GM23338 (cell line): ENCODE results near the gene ZNFX1. TPM values are rescaled to one million over a fixed set of nuclear protein-coding genes. Genes with fewer than 3 reads are reported as not detected.

ENCODE experiments used
- ATAC-seq: fragments of 200-7000 bp; cut with Tn5 transposase; 3 replicates; pipeline ENCODE4 v1.9.1; 2020
- DNase-seq: peaks from one replicate; pipeline ENCODE4 v3.0.0-alpha.2; 2015; ENCODE audit warnings: low spot score
- H2AFZ ChIP-seq: fragments of 200-600 bp; sonication (generic); 2 replicates; pipeline ENCODE4 v1.8.0; 2016; ENCODE audit warnings: antibody characterized with exemption, mild to moderate bottlenecking, moderate library complexity
- H3F3A ChIP-seq: fragments of 200-600 bp; sonication (generic); replicated peaks from 2 replicates; pipeline ENCODE4 v1.8.0; 2017; ENCODE audit warnings: antibody characterized with exemption, mixed run types, low read depth
- H3K27ac ChIP-seq: fragments of 200-600 bp; sonication (generic); 2 replicates; pipeline ENCODE4 v1.6.1; 2016; ENCODE audit warnings: low read depth
- H3K27me3 ChIP-seq: fragments of 200-600 bp; sonication (generic); 2 replicates; pipeline ENCODE4 v1.8.0; 2016; ENCODE audit warnings: mild to moderate bottlenecking, mixed run types, moderate library complexity; ENCODE audit not compliant: insufficient read depth
- H3K36me3 ChIP-seq: fragments of 200-600 bp; sonication (generic); 2 replicates; pipeline ENCODE4 v1.8.0; 2016; ENCODE audit warnings: mild to moderate bottlenecking; ENCODE audit not compliant: insufficient read depth
- H3K4me1 ChIP-seq: fragments of 200-600 bp; sonication (generic); 2 replicates; pipeline ENCODE4 v1.8.0; 2016; ENCODE audit warnings: mild to moderate bottlenecking, moderate library complexity; ENCODE audit not compliant: insufficient read depth
- H3K4me2 ChIP-seq: fragments of 200-600 bp; sonication (generic); 2 replicates; pipeline ENCODE4 v1.7.1; 2017; ENCODE audit warnings: mixed run types
- H3K4me3 ChIP-seq: fragments of 200-600 bp; sonication (generic); 2 replicates; pipeline ENCODE4 v1.6.1; 2016; ENCODE audit warnings: mixed run types
- H3K79me2 ChIP-seq: fragments of 200-600 bp; sonication (generic); replicated peaks from 2 replicates; pipeline ENCODE4 v1.8.0; 2017; ENCODE audit warnings: mild to moderate bottlenecking; ENCODE audit not compliant: insufficient read depth
- H3K9me2 ChIP-seq: fragments of 200-600 bp; sonication (generic); 2 replicates; pipeline ENCODE4 v1.8.0; 2017; ENCODE audit not compliant: insufficient read depth
- H4K20me1 ChIP-seq: fragments of 200-600 bp; sonication (generic); replicated peaks from 2 replicates; pipeline ENCODE4 v1.8.0; 2017; ENCODE audit warnings: mild to moderate bottlenecking; ENCODE audit not compliant: insufficient read depth
- H3K27ac Mint-ChIP-seq: 2 replicates; pipeline ENCODE4 v1.8.0; 2020; ENCODE audit warnings: inconsistent platforms, mild to moderate bottlenecking, moderate library complexity, mixed read lengths
- H3K27me3 Mint-ChIP-seq: 3 replicates; pipeline ENCODE4 v1.8.0; 2022; ENCODE audit warnings: low read depth, mild to moderate bottlenecking, moderate library complexity, mixed read lengths, inconsistent platforms; ENCODE audit not compliant: insufficient read depth, poor library complexity
- H3K36me3 Mint-ChIP-seq: 3 replicates; pipeline ENCODE4 v1.8.0; 2021; ENCODE audit warnings: low read depth, mild to moderate bottlenecking, inconsistent platforms, moderate library complexity, mixed read lengths
- H3K4me1 Mint-ChIP-seq: 3 replicates; pipeline ENCODE4 v1.8.0; 2020; ENCODE audit warnings: mild to moderate bottlenecking, inconsistent platforms, mixed read lengths
- H3K4me3 Mint-ChIP-seq: 3 replicates; pipeline ENCODE4 v1.8.0; 2021; ENCODE audit warnings: moderate library complexity, mild to moderate bottlenecking, inconsistent platforms, mixed read lengths
- H3K9me3 Mint-ChIP-seq: 3 replicates; pipeline ENCODE4 v1.8.0; 2020; ENCODE audit warnings: moderate library complexity, mild to moderate bottlenecking, inconsistent platforms, mixed read lengths
- CREB1 ChIP-seq: fragments of 250-450 bp; sonication (Bioruptor Pico); IDR thresholded peaks from 2 replicates; pipeline ENCODE4 v1.5.0; 2020; ENCODE audit warnings: low read depth, mild to moderate bottlenecking, moderate library complexity
- ETS1 ChIP-seq: IDR thresholded peaks from 2 replicates; pipeline ENCODE4 v1.6.1; 2016; ENCODE audit warnings: antibody characterized with exemption
- EZH2 ChIP-seq: fragments of 200-600 bp; sonication (generic); IDR thresholded peaks from one replicate; pipeline ENCODE4 v1.8.0; 2017; ENCODE audit warnings: antibody characterized with exemption, mild to moderate bottlenecking, low read depth; ENCODE audit not compliant: unreplicated experiment
- EZH2phosphoT487 ChIP-seq: fragments of 200-600 bp; sonication (generic); IDR thresholded peaks from one replicate; pipeline ENCODE4 v1.8.1; 2018; ENCODE audit warnings: antibody characterized with exemption; ENCODE audit not compliant: unreplicated experiment
- NANOG ChIP-seq: IDR thresholded peaks from 2 replicates; pipeline ENCODE4 v1.6.1; 2016; ENCODE audit warnings: antibody characterized with exemption, borderline replicate concordance
- POLR2AphosphoS5 ChIP-seq: IDR thresholded peaks from 2 replicates; pipeline ENCODE4 v1.6.1; 2016; ENCODE audit warnings: antibody characterized with exemption, low read depth
- REST ChIP-seq: IDR thresholded peaks from one replicate; pipeline ENCODE4 v1.6.1; 2018; ENCODE audit warnings: antibody characterized with exemption; ENCODE audit not compliant: unreplicated experiment
- STAT1 ChIP-seq: IDR thresholded peaks from one replicate; pipeline ENCODE4 v1.6.1; 2016; ENCODE audit warnings: antibody characterized with exemption; ENCODE audit not compliant: unreplicated experiment
- ZNF114 ChIP-seq: fragments of 250-450 bp; sonication (Bioruptor Pico); IDR thresholded peaks from 2 replicates; pipeline ENCODE4 v1.5.0; 2020; ENCODE audit warnings: mild to moderate bottlenecking, moderate library complexity
- ZNF331 ChIP-seq: fragments of 250-450 bp; sonication (Bioruptor Pico); IDR thresholded peaks from 2 replicates; pipeline ENCODE4 v1.5.0; 2020; ENCODE audit warnings: low read depth, mild to moderate bottlenecking, moderate library complexity
- ZNF462 ChIP-seq: fragments of 250-450 bp; sonication (Bioruptor Pico); IDR thresholded peaks from 2 replicates; pipeline ENCODE4 v1.5.0; 2020; ENCODE audit warnings: mild to moderate bottlenecking, moderate library complexity
- polyA plus RNA-seq: library from polyadenylated mRNA; unstranded; fragments of >200 nt; fragmentation: Nextera tagmentation; extraction: Ambion mirVana; gene quantifications from 2 replicates; pipeline ENCODE4 v1.2.1, GENCODE V29; 2016
- total RNA-seq: library from RNA; depleted of rRNA; stranded (reverse); fragments of >200 nt; shearing (Covaris generic); gene quantifications from 2 replicates; pipeline ENCODE4 v1.2.3, GENCODE V29; 2014

Gene ZNFX1
- total and polyA plus RNA-seq, 2 experiments from 2014 or later = 6.1 to 12.1 TPM

- Histone ChIP-seq H3K9me2 (no peaks in the 10 kb centered on the region), H2AFZ (no peak overlapping the region), H3K27me3 (no peaks in the 10 kb centered on the region), H3F3A (peaks cover 53% of the 10 kb centered on the region), H3K36me3 (peaks cover 16% of the 10 kb centered on the region), H3K79me2 (no peaks in the 10 kb centered on the region; the same call in 1 of the 2 replicates), H3K4me2 (no peak overlapping the region), H3K4me3 (no peak overlapping the region), H3K27ac (peak overlapping the region; percentile 93), H3K4me1 (peaks cover 29% of the 10 kb centered on the region), H4K20me1 (peaks cover 3% of the 10 kb centered on the region; the same call in 1 of the 2 replicates)
- H3K27ac Mint-ChIP-seq = peak overlapping the region; percentile 65
- ATAC-seq (no peak), DNase-seq (no peak)
- no peak overlapping the region for H3K4me3 Mint-ChIP-seq
- peaks cover 53% of the 10 kb centered on the region for H3K36me3 Mint-ChIP-seq
- H3K9me3 Mint-ChIP-seq = peaks cover 3% of the 10 kb centered on the region; the same call in 2 of the 3 replicates
- no peak for TF ChIP-seq NANOG
- peaks cover 34% of the 10 kb centered on the region for H3K27me3 Mint-ChIP-seq
- peaks cover 52% of the 10 kb centered on the region for H3K4me1 Mint-ChIP-seq
These were observed 15.3 kb upstream of the ZNFX1 start for GRCh38 chr20:49293122-49293521.

GRCh38 chr20:49292010-49292409 lies 14.2 kb upstream of the ZNFX1 start:
- Histone ChIP-seq H3K27me3 (no peaks in the 10 kb centered on the region), H3K4me1 (peaks cover 19% of the 10 kb centered on the region), H3F3A (peaks cover 56% of the 10 kb centered on the region), H3K36me3 (peaks cover 27% of the 10 kb centered on the region), H3K79me2 (peaks cover 7% of the 10 kb centered on the region), H3K27ac (peak overlapping the region; percentile 93), H3K9me2 (no peaks in the 10 kb centered on the region), H4K20me1 (peaks cover 11% of the 10 kb centered on the region; the same call in 1 of the 2 replicates), H3K4me3 (no peak overlapping the region), H2AFZ (no peak overlapping the region), H3K4me2 (no peak overlapping the region)
- no peak overlapping the region for H3K27ac Mint-ChIP-seq
- peaks cover 35% of the 10 kb centered on the region for H3K27me3 Mint-ChIP-seq
- H3K4me1 Mint-ChIP-seq = peaks cover 49% of the 10 kb centered on the region
- H3K4me3 Mint-ChIP-seq = no peak overlapping the region
- peaks cover 65% of the 10 kb centered on the region for H3K36me3 Mint-ChIP-seq
- H3K9me3 Mint-ChIP-seq = peaks cover 7% of the 10 kb centered on the region; the same call in 2 of the 3 replicates
- ATAC-seq (no peak), DNase-seq (no peak)
- no peak for TF ChIP-seq ETS1
- TF ChIP-seq ZNF462 = no peak
- no peak for TF ChIP-seq ZNF331 (CRISPR knock-in tag)
- TF ChIP-seq POLR2AphosphoS5 = no peak
- no peak for TF ChIP-seq STAT1
- TF ChIP-seq NANOG = no peak
- no peak for TF ChIP-seq REST
- no peak for TF ChIP-seq EZH2phosphoT487
- TF ChIP-seq EZH2 = no peak
- TF ChIP-seq CREB1 (CRISPR knock-in tag) = no peak
- TF ChIP-seq ZNF114 (CRISPR knock-in tag) = no peak
